HG02885 (cell line): ENCODE results near the gene KY.

Experiments
- ATAC-seq: cut with Tn5 transposase; IDR thresholded peaks from one replicate; pipeline ENCODE4 v1.9.1; 2021; ENCODE audit warnings: mild to moderate bottlenecking; ENCODE audit not compliant: unreplicated experiment, poor library complexity

The KY gene

DNA sequence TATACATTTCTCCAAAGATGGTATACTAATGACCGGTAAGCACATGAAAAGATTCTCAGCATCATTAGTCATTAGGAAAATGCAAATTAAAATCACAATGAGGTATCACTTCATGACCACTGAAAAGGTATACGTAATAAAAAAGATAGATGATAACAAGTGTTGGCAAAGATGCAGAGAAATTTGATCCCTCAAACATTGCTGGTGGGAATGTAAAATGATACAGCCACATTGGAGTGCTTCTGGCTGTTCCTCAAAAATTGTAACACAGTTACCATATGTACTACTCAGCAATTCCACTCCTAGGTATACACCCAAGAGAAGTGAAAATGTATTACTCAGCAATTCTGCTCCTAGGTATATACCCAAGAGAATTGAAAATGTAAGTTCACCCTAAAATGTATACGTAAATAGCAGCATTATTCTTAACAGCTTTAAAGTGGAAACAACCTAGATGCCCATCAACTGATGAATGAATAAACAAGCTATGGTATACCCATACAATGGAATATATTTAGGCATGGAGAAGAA is 25.0 kb upstream of the KY start:
- ATAC-seq = no peak

DNA sequence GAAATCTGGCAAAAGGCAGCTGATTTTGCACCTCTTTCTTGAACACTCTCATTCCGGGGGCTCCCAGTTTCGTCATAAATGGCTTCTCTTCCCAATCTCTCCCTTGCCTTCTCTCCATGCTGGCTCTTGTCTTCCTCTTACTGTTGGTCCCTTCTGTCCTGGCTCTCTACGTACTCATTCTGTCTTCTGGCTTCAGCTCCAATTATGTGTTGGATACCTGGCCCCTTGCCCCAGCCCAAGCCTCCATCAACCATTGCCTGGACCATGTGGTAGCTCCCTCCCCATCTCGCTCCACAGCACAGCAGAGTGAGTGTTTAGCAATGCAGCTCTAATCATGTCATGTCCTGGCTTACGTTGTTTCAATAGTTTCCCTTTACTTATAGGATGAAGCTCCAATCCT is 21.7 kb upstream of the KY start:
- no peak for ATAC-seq

DNA sequence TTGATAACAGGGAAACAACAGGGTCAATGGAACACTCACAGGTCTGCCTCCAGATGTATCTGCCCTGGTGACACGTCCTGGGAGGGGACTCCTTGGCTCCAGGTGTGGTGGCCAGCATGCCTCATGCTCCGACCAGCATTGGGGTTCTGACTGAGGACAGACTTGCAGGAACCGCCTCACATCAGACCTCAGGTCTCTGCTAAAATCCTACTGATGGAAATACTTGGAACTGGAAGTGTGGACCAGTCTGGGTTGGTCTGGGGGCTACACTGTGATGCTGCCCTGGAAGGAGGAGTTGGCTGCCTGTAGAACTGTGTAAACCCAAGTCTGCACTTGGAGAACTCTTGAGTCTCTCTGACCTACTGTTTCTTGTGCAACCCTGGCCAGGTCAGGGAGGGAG is 17.1 kb upstream of the KY start:
- no peak for ATAC-seq

DNA sequence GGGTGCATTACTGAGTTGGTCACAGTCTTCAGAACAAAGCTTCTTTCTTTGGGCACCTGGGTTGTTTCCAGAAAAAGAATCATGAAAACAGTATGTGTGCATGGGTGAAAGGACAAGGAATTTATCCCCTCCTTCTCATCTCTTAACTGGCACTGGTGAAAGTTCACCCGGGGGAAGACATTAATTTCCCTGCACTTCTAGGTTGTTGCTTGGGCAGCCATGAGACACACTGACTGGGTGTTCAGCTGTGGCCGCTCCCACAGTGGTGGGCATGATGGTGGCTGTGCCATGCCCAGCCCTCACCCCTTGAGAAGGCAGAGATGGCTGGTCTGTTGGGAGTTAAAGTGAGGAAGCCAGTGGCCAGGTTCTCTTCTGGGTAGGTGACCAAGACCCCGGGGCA is 16.6 kb upstream of the KY start:
- no peak for ATAC-seq

DNA sequence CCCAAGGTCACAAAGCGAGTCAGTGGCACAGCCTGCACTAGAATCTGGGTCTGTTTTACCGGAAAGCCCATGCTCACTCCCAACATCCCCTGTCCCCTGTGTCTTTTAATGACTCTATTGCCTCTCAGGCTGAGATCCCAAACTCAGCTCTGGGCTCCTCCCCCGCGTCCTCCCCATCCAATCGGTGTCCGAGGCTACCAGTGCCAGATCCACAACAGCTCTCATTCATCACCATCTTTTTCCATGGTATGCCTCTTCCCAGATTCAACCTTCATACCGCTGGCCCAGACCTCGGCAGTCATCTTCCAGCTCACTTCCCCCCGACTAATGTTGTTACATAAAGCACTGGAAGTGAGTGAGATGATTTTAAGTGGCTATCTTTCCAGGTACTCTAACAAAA is 16.1 kb upstream of the KY start:
- ATAC-seq = no peak

DNA sequence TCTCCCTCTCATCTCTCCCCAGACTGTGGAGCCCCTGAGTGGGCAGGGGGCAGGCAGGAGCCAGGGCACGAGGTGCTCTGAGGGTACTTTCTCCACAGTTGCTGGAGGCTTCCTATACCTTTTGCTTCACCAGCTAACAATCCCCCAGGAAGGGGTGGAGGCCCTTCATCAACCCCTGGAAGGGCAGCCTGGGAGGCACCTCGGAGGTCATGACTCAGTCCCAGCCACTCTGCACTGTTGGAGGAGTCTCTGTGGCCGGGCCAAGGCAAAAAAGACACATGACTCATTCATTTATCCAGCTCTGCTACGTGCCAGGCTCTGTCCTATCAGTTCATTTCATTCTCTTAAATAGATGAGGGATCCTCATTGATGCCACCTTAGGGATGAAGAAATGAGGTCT is 15.6 kb upstream of the KY start:
- ATAC-seq = no peak

DNA sequence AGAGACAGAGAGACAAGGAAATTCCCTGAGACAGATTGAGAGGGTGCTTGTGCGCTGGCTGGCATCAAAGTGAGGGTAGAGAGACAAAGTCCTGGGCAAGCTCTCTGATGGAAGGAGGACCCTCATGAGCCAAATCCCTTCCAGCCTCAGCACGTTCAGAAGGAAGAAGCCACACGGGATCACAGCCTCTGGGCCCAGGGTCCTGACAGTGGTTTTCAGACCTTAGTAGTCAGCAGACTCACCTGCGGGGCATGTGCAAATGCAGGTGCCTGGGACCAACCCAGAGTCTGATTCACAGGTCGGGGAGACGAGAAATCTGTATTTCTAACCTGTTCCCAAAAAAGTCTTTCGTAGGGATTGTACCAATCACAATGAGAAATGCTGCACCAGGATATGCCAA is 15.2 kb upstream of the KY start:
- ATAC-seq = no peak

DNA sequence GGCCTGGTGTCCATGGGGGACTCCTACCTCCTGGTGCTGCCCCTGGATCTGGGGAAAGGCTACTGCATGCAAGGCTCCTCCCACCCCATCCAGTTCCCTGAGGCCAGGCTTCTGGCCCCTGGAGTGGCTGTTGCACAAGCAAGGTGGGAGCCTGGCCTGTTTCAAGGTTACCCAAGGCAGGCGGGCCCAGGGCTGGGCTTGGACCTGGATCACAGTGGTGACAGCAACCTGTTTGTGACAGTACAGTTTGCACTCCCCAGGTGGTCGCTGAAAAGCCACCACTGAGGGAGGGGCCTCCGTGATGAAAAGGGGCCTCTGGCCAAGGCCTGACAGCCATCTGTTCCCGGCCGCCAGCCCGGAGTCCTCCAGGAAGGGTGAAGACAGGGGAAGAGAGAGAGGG is 14.4 kb upstream of the KY start:
- ATAC-seq = no peak

DNA sequence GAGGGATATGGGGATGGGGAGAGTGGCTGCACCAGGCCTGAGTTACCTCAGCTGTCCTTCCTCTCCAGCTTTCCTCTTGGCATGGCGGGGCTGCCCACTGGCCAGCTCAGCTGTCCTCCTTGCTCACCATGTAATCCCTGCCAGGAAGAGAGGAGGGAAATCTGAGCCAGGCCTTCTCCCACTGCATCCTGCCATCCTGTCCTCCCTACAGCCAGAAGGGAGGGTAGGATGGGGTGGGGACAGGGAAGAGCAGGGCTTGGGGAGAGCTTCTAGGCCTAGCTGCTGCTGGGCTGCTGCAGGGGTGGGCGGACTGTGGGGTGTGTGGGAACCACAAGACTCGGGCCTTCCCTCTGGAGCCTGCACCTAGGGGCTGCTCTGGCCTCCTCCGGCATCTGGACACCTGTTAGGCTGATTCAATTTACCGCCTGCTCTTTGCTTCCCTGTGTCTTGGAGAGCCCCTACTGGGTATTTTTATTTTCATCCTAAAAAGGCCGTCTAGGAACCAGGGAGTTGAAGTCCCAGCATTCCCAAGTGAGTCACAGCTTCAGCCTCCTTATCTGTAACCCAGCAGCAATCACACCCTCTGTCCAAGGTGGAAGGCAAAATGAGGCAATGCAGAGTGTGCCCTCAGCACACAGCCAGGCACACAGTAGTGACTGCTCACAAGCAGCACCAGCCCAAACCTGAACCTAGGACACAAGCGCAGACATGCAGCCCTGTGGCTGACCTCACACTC is 13.1 kb upstream of the KY start:
- ATAC-seq = no peak

DNA sequence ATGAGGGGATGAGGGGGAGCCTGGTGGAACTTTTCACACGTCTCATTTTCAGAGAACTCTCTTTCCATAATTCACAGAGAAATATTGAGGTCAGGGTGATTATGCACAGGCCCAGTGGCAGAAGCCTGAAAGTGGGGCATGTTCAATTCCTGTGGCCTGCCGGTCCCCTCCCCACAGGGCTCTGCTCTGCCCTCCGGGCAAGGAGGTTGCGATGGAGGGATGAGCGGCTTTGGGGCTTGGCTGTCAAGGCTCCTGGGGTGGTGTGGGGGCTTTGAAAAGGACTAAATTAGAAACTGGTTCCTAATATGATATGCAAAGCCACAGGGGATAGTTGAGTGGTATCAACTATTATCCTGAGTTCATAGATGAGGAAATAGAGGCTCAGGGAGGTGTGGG is 9.2 kb upstream of the KY start:
- ATAC-seq = no peak

DNA sequence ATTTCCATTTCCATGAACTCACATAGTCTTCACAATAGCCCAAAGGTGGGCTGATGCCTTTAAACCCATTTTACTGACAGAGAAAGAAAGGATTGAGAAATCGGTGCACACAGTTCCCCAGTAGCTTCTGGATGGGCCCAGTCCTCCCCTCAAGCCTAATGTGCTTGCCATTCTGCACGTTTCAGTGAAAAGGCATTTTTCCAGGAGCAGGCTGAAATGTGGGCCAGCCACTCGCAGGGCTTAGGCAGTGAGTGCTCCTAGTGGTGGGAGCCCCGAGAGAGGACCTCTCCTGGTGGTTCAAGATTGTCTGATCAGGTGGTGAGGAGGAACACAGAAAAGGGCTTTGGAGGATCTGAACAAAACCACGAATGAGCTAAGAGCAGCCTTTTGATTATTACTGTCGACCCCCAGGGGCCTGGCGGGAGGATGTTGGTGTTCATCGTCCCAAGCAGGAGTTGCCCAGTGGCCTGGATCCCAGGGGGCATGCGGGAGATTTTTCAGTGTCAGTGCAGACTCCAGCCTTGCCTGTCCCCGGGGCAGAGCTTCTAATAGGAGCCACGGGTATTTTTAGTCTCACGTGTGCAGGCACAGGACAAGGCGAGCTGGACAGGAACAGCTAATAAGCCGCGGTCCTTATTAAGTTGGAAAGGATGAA is 8.7 kb upstream of the KY start:
- no peak for ATAC-seq

DNA sequence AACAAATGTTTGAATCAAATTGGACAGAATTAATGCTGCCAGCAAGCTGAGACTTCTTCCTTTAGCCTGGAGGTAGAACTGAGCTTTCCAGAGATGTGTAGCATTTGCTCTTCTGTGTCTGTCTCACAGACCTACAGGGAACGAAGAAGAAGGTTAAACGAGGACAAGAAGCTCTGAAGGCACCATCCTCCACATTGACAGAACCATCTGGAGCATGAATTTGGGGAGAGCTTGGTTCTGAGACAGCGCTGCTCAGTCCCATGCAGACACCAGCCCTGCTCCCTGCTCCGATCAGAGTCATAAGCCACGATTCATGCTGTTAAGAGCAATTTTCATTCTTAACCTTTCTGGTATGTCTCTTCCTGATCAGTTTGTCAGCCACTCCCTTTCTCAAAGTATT is 7.7 kb upstream of the KY start:
- no peak for ATAC-seq

DNA sequence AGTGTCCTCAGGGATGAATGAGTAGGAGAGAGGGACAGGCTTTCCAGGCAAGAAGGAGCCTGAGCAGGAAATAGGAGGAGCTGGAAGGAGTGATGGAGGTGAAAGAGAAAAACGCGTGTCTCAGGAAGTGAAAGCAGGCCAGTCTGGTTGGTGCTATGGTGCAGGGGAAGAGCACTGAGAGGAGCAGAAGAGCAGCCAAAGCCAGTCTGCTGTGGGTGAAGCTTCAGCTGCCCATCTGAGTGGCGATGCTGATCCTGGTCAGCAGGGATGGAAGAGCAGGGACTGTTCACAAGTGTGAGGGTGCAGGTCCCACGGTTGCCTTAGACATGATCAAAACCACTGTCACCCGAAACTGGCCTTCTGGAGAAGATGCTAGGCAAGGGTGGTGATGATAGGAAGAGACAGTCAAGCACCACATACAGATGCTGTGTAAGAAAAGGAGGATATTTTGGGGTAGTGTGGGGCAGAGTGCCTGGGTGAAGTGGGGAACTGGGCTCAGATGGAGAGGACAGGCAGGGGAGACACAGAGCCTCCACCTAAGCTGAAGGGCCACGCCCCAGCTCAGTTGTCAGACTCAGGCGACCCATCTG is 5.5 kb upstream of the KY start:
- no peak for ATAC-seq

DNA sequence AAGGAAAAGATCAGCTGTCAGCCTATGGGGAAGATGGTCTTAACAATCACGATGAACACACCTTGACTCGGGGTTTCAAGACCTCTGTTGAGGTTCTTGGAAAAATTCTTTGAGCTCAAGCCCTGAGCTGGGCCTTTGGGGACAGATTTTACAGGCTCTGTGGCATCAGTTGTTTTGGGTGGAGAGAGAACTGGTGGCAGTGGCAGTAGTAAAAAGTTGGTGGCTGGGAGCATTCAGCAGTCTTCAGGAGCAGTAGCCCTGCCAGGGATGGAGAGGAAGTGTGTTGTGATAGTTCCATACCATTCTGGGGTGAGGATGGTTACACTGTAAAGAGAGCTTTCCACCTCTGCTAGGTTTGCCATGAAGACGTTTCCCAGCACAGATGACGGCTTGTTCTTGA is 4.9 kb upstream of the KY start:
- ATAC-seq = no peak

DNA sequence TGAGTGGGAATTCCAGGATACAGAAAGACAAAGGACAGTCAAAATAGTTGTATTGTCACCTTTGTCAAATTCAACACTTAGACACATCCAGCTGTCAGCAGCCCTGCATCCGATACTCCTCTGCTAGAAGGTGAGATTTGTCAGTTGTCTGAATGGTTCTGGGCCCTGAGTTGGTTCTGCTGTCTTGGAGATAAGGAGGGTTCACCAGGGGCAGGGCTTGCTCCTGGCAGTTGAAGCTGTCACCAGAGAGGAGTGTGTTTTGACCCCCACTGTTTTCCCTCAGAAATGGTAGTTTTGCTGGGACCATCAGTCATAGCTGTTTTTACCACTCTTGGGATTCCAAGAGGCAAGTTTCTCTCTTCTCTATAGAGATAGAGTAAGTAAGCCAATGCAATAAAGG is 3.2 kb upstream of the KY start:
- no peak for ATAC-seq

DNA sequence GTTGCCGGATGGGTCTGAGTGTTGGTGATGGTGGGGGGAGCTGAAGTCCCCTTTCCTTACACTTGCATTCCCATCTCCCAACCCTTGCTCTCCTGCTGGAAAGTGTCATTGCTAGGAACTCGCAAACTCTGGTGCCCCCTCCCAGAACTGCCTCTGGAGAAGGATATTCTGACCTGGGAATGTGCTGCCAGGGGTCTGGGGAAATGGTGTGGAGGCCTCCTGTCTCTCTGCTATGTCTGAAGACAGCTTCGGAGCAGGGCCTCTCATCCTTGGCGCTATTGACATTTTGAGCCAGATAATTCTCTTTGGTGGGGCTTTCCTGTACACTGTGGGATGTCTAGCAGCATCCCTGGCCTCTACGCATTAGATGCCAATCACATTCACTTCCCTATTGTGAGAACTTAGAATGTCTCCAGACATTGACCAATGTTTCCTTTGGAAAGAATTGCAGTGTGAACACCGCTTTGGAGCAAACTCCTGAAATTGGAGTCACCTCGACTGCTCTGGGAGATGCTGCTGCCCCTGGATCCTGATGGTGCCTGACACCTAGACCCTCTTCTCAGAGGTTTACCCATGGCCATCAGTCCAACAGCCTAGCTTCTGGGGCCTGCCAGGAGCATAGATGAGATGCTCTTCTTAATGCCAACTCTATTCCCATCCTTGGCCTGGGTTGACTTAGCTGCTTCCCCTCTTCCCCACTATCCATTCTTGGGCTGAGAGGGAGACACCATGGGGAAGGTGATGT is 2.2 kb upstream of the KY start:
- ATAC-seq = no peak

DNA sequence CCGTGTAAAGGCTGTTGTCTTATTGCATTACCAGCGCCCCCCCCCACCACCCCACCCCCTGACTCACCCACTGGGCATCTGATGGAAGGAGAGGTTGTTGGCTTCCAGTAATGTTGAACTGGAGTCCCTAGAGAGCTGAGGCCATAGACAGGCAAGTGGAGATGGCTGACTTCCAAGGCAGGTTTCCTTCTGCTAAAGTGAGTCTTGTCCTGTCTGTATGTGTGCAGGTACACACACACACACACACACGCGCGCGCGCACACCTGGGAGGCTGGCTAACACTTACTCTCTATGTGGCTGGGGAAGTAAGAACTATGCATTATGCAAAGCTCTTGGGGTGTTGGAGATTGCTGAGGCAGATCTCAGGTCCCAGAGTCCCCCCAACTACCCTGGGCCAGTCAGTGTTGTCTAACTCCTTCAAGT is 1.6 kb upstream of the KY start:
- ATAC-seq = no peak

DNA sequence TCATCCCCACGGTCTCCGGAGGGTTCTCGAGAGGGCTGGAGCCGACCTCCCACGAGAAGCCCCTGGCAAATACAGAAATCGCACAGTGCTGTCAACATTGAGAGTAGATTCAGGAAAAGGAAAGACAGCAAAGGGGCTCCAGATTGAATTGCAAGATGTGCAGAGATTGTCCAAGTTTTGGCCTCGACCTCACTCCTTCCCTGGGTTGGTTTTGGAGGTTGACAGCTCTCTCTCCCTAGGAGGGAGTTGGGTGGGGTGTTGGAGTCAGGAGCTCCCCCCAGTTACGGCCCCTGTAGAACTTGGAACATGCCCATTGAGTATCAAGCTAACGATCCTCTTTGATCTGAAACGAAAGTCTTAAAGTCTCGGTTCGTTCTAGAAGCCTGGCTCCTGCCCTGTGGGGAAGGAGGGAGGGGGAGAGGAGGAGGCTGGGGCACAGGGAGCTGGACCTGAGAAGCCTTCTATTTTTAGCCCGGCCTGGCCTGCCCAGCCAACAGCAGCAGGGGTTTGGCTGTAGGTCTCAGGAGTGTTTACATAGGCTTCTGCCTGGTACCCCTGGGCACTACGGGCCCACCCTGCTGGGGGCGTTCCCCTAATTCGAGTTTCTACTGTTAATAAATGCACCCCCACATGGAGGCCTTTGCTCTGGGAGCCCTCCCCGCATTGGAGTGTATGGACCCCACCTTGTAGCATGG is 672 bp upstream of the KY start:
- no peak for ATAC-seq

DNA sequence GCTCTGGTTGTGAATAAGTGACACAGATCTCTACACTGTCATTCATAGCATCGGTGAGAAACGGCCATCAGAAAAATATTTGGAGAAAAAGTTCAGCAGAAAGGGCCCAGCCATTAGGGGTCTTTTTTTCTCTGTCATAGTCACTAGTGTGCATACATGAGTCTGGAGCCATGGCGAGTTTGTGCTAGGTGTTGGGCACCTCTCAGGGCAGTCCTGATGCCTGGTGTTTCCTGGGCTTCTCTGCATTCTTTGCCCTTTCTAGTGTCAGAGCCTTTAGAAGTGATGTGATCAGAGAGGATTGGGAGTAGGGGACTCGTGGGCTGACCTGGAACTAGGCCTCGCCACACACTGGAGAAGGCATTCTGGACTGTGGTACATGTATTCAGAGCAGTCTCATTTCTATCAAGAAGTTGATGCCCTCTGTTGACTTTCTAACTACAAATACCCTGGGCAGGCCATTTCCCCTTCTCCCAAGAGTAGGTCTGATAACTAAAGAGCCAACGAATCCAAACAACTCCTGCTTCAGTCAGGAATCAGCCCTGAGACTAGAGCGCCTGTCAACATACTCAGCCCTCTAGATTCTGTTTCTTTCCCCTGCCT is 1.6 kb downstream of the KY start:
- no peak for ATAC-seq
